IPS-15b (cell line): ENCODE measurements around the gene BTAF1.

Experiments
- H3K27me3 ChIP-seq: one replicate; pipeline ENCODE4 v1.6.1; 2013; ENCODE audit warnings: low read length; ENCODE audit not compliant: control insufficient read depth, insufficient read depth
- H3K36me3 ChIP-seq: one replicate; pipeline ENCODE4 v1.6.1; 2013; ENCODE audit warnings: low read length; ENCODE audit not compliant: control insufficient read depth, insufficient read depth
- H3K4me1 ChIP-seq: one replicate; pipeline ENCODE4 v1.6.1; 2013; ENCODE audit warnings: mild to moderate bottlenecking, low read length; ENCODE audit not compliant: control insufficient read depth, insufficient read depth
- H3K4me3 ChIP-seq: one replicate; pipeline ENCODE4 v1.5.1; 2013; ENCODE audit warnings: low read depth, low read length
- H3K9ac ChIP-seq: one replicate; pipeline ENCODE4 v1.6.1; 2013; ENCODE audit warnings: low read depth, mild to moderate bottlenecking, low read length
- H3K9me3 ChIP-seq: one replicate; pipeline ENCODE4 v1.6.1; 2013; ENCODE audit warnings: mild to moderate bottlenecking, low read length; ENCODE audit not compliant: control insufficient read depth, insufficient read depth

BTAF1 gene

GRCh38 chr10:91923371-91924211 lies at the start of gene BTAF1:
Gene BTAF1, plus strand, starts transcription at chr10:91923770. Its CDS starts 307 bp downstream, at chr10:91924077.
- Histone ChIP-seq H3K9ac (peak within 1 kb of the TSS; percentile 19), H3K36me3 (no peaks in the 10 kb centered on the region), H3K4me3 (peak within 1 kb of the TSS; percentile 95), H3K27me3 (peaks cover 3% of the 10 kb centered on the region), H3K9me3 (no peaks in the 10 kb centered on the region), H3K4me1 (no peaks in the 10 kb centered on the region)

GRCh38 chr10:91875156-91875555 lies 48.4 kb upstream of the BTAF1 start:
- Histone ChIP-seq H3K36me3 (no peaks in the 10 kb centered on the region), H3K27me3 (no peaks in the 10 kb centered on the region), H3K4me3 (no peak overlapping the region), H3K4me1 (peaks cover 3% of the 10 kb centered on the region), H3K9ac (no peak overlapping the region), H3K9me3 (no peaks in the 10 kb centered on the region)

GRCh38 chr10:91875779-91876178 lies 47.8 kb upstream of the BTAF1 start:
- peaks cover 7% of the 10 kb centered on the region for H3K4me1 ChIP-seq
- no peaks in the 10 kb centered on the region for H3K36me3 ChIP-seq
- H3K9ac ChIP-seq = no peak overlapping the region
- H3K27me3 ChIP-seq = no peaks in the 10 kb centered on the region
- H3K9me3 ChIP-seq = no peaks in the 10 kb centered on the region
- no peak overlapping the region for H3K4me3 ChIP-seq

GRCh38 chr10:91879515-91880170 lies 43.9 kb upstream of the BTAF1 start:
- H3K9ac ChIP-seq = no peak overlapping the region
- peaks cover 21% of the 10 kb centered on the region for H3K4me1 ChIP-seq
- no peak overlapping the region for H3K4me3 ChIP-seq
- no peaks in the 10 kb centered on the region for H3K27me3 ChIP-seq
- H3K36me3 ChIP-seq = no peaks in the 10 kb centered on the region
- no peaks in the 10 kb centered on the region for H3K9me3 ChIP-seq

- Histone ChIP-seq H3K9me3 (no peaks in the 10 kb centered on the region), H3K4me1 (peaks cover 25% of the 10 kb centered on the region), H3K4me3 (no peak overlapping the region), H3K9ac (no peak overlapping the region), H3K36me3 (no peaks in the 10 kb centered on the region), H3K27me3 (no peaks in the 10 kb centered on the region)
Observed at GRCh38 chr10:91880310-91880709, 43.3 kb upstream of the BTAF1 start.

DNA sequence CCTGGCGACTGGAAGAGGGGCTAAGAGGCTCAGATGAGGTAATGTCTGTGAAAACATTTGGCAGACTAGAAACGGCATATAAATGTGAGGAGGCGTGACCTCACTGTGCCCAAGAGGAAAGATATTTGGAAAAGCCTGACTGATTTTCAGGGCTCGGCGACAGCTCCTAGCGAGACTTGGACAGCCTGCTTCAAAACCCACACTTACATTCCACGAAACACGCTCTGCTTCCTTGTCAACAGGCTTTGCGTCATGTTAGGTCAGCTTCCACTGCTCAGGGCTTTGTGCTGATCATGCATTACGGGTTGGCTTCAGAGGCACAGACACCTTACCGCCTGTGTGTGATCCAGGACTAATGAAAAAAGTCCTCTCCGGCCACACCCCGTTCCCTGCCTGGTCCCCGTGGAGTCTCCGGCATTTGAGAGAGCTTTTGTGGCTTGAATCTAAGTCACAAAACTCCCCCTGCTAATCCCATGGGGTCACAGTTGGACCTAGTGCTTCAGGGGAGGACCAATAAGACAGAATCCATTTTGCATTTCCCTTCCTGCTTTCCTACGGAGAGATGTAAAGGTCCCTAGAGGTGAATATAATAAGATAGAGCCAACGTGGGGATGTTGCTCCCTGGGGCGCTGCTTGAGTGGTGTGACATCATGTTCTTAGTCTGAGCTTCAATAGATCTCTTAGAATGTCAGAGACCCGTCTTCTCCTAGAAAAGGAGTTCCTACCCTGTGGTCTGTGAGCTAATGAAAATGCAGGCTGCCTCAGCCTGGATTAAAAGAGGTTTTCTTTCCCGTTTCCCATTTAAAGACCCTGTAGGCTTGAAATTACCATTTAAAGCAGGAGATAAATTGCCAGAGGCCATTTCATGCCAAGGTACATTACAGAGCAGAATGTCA lies 39.8 kb upstream of the BTAF1 start:
- Histone ChIP-seq H3K4me3 (peak overlapping the region; percentile 24), H3K9ac (no peak overlapping the region), H3K27me3 (peaks cover 4% of the 10 kb centered on the region), H3K9me3 (no peaks in the 10 kb centered on the region), H3K36me3 (no peaks in the 10 kb centered on the region), H3K4me1 (peaks cover 33% of the 10 kb centered on the region)

GRCh38 chr10:91884536-91884935 lies 39.0 kb upstream of the BTAF1 start:
- H3K4me3 ChIP-seq = no peak overlapping the region
- no peaks in the 10 kb centered on the region for H3K9me3 ChIP-seq
- H3K36me3 ChIP-seq = no peaks in the 10 kb centered on the region
- H3K27me3 ChIP-seq = peaks cover 4% of the 10 kb centered on the region
- peaks cover 33% of the 10 kb centered on the region for H3K4me1 ChIP-seq
- no peak overlapping the region for H3K9ac ChIP-seq

DNA sequence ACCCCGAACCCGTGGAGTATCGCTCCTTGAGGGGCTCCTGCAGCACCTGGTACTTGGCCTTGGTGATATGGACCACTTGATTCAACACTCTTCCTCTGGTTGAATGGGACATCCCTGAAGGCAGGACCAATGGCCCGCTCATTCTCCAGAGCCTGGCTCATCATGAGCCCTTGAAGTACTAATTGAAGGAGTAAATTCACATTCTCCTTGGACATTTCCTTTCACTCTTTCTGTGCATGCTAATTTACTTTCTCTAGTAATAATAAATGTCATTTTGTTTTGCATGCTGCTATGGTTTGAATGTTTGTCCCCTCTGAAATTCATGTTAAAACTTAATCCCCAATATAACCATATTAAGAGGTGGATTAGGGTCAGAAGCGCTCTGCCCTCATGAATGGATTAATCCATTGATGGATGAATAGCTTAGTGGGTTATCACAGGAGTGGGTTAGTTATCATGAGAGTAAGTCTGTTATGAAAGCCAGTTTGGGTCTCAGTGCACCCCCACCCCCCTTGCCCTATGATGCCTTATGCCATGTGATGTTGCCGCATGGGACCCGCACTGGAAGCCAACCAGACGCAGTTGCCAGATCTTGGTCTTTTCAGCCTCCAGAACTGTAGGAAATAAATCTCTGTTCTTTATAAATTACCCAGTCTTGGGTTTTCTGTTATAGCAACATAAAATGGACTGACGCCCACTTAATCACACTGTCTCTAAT lies 38.0 kb upstream of the BTAF1 start:
- H3K9me3 ChIP-seq = no peaks in the 10 kb centered on the region
- no peaks in the 10 kb centered on the region for H3K36me3 ChIP-seq
- peaks cover 27% of the 10 kb centered on the region for H3K4me1 ChIP-seq
- peaks cover 4% of the 10 kb centered on the region for H3K27me3 ChIP-seq
- no peak overlapping the region for H3K4me3 ChIP-seq
- H3K9ac ChIP-seq = no peak overlapping the region

- Histone ChIP-seq H3K9ac (no peak overlapping the region), H3K36me3 (no peaks in the 10 kb centered on the region), H3K4me1 (peaks cover 27% of the 10 kb centered on the region), H3K9me3 (no peaks in the 10 kb centered on the region), H3K4me3 (peak overlapping the region; percentile 69), H3K27me3 (peaks cover 4% of the 10 kb centered on the region)
Observed at GRCh38 chr10:91886954-91887271, 36.7 kb upstream of the BTAF1 start.

GRCh38 chr10:91887272-91888076 lies 36.1 kb upstream of the BTAF1 start:
- no peaks in the 10 kb centered on the region for H3K9me3 ChIP-seq
- no peaks in the 10 kb centered on the region for H3K36me3 ChIP-seq
- peaks cover 27% of the 10 kb centered on the region for H3K4me1 ChIP-seq
- H3K27me3 ChIP-seq = peaks cover 4% of the 10 kb centered on the region
- H3K4me3 ChIP-seq = peak overlapping the region; percentile 69
- peak overlapping the region; percentile 79 for H3K9ac ChIP-seq
